DMS153 treated with DMSO at 0.1 percent for 48 hours (cell line): ENCODE results near the gene ADISSP.

Source experiments
- DNase-seq: peaks from one replicate; lab custom pipeline; 2025; ENCODE audit not compliant: unreplicated experiment; lab: John Stamatoyannopoulos, UW

Gene ADISSP

GRCh38 chr20:3720068-3720467 is 47.5 kb downstream of the ADISSP start:
- DNase-seq = no peak

- DNase-seq = no peak
These were observed 48.5 kb downstream of the ADISSP start for GRCh38 chr20:3719046-3719445.

- DNase-seq = peak; percentile 6
These were observed 51.2 kb downstream of the ADISSP start for GRCh38 chr20:3716195-3716834.

- DNase-seq = no peak
These were observed 53.5 kb downstream of the ADISSP start for GRCh38 chr20:3714092-3714491.

GRCh38 chr20:3712279-3712873 is 55.2 kb downstream of the ADISSP start, which contains the start of gene SIGLEC1:
Gene SIGLEC1 (minus strand): TSS chr20:3712600. CDS start chr20:3707128, 5,472 bp downstream.
- DNase-seq = no peak

- no peak for DNase-seq
These were observed 56.0 kb downstream of the ADISSP start for GRCh38 chr20:3711484-3711941.

GRCh38 chr20:3710703-3711483 is 56.7 kb downstream of the ADISSP start:
- DNase-seq = peak; percentile 11

- DNase-seq = no peak
These were observed 57.5 kb downstream of the ADISSP start for GRCh38 chr20:3710011-3710466.

- no peak for DNase-seq
These were observed 60.0 kb downstream of the ADISSP start for GRCh38 chr20:3707508-3707899.

- no peak for DNase-seq
These were observed 60.6 kb downstream of the ADISSP start for GRCh38 chr20:3706774-3707507.

- no peak for DNase-seq
These were observed 61.4 kb downstream of the ADISSP start for GRCh38 chr20:3705970-3706739.

- DNase-seq = no peak
These were observed 62.0 kb downstream of the ADISSP start for GRCh38 chr20:3705491-3705969.

GRCh38 chr20:3704087-3704486 is 63.5 kb downstream of the ADISSP start:
- DNase-seq = no peak
